Measurements from ENCODE around the gene ANKRD55.

DNA sequence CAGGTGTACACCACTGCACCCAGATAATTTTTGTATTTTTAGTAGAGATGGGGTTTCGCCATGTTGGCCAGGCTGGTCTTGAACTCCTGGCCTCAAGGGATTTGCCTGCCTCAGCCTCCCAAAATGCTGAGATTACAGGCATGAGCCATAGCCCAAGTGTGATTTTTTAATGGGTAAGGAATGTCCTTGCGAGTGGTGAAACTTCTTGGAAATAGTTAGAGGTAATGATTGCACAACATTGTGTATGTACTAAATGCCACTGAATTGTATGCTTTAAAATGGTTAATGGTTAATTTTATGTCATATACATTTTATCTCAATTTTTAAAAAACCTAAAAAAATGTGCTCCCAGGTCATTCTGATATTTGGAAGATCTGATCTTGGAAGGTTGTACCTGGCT is 178.5 kb downstream of the ANKRD55 start:
- no peak for TF ChIP-seq POLR2AphosphoS5 (IDR thresholded peaks at IDR 0.05)
- no peak for TF ChIP-seq CTCF (IDR thresholded peaks at IDR 0.05)

Data from suprapubic skin (tissue), 3 donors.